LNCAP (cell line): Measurements from ENCODE around the gene HSPA4.

Experiments
- TF ChIP-seq, protein P1 (sequence below): fragments of 450-650 bp; IDR thresholded peaks from 2 replicates; pipeline ENCODE4 v1.5.1; 2017; ENCODE audit warnings: mild to moderate bottlenecking

The HSPA4 gene

DNA sequence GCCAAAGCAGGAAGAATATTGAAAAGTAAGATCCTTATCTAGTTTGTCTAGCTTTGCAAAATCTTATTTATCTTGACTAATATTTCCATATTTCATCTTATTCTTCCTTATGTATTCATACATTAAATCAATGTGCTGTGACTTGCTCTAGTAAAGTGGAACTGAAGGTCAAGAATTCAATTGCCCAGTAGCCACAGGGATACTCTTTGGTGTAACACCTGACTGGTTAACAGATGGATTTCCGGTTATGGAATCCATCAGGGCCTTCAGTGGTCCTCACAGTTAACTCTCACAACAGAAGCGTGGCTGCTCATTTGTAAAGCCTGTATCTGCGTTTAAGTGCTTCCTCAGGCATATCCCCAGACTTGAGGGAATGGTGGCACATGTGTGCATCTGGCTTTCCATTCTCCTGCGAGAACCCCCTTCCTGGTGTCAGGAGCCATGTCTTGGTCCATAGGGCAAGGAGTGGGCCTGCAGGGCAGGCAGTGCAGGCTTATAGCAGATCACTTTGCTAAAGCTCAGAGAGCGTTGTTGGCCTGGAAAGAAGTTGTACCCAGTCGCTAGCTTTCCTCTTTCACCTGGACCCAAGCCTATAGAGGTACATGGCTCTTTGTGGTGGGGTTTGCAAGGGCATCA lies 99.2 kb downstream of the HSPA4 start:
- TF ChIP-seq, protein P1, sequence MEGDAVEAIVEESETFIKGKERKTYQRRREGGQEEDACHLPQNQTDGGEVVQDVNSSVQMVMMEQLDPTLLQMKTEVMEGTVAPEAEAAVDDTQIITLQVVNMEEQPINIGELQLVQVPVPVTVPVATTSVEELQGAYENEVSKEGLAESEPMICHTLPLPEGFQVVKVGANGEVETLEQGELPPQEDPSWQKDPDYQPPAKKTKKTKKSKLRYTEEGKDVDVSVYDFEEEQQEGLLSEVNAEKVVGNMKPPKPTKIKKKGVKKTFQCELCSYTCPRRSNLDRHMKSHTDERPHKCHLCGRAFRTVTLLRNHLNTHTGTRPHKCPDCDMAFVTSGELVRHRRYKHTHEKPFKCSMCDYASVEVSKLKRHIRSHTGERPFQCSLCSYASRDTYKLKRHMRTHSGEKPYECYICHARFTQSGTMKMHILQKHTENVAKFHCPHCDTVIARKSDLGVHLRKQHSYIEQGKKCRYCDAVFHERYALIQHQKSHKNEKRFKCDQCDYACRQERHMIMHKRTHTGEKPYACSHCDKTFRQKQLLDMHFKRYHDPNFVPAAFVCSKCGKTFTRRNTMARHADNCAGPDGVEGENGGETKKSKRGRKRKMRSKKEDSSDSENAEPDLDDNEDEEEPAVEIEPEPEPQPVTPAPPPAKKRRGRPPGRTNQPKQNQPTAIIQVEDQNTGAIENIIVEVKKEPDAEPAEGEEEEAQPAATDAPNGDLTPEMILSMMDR: no peak

DNA sequence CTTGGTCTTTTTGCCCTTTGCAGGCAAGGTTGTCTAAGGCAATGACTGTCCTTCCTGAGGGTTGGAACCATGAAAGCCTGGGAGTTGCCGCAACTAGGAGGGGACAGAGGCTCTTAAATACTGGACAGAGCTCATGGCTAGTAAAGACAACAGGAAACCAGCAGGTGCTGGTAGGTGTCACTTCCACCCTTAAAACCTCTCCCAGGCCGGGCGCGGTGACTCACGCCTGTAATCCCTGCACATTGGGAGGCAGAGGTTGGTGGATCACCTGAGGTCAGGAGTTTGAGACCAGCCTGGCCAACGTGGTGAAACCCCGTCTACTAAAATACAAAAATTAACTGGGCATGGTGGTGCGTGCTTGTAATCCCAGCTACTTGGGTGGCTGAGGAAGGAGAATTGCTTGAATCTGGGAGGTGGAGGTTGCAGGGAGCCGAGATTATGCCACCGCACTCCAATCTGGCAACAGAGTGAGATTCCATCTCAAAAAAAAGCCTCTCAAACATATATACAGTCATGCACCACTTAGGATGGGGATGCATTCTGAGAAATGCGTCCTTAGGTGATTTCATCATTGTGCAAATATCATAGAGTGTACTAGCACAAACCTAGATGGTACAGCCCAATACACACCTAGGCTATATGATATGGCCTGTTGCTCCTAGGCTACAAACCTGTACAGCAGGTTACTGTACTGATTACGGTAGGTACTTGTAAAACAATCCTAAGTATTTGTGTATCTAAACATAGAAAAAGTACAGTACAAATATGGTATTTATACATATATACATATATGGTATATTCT lies 102.7 kb downstream of the HSPA4 start:
- TF ChIP-seq, protein P1: no peak

DNA sequence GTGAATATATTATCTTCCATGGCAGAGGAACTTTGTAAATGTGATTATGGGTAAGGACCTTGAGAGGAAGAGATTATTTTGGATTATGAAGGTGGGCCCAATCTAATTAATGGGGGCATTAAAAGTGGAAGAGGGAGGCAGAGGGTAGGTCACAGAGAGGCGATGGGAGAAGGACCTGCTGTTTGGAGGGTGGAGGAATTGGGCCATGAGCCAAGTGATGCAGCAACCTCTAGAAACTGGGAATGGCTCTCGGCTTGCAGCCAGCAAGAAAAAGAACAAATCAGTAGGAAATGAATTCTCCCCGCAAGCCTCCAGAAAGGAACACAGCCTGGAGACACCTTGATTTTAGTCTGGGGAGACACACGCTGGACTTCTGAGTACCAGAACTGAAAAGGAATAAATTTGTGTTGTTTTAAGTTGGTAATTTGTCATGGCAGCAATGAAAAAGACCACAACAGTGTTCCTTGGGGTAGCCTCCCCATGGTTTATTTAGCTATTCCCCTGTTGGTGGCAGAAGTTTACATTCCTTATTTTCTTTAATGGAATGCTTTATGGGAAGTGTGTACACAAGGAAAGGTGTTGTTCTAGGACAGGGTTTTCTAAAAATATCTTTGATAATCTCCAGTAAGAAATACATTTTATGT lies 103.6 kb downstream of the HSPA4 start:
- TF ChIP-seq, protein P1: no peak
